ENCODE measurements around the gene NAE1.

The NAE1 gene

GRCh38 chr16:66787427-66787826 is 43.3 kb downstream of the NAE1 start:
- no peak for TF ChIP-seq CTCF (IDR thresholded peaks at IDR 0.05; ENCODE audit: low read depth, low read length, missing control alignments)
- DNase-seq (ENCODE audit: low read depth), result no peak

GRCh38 chr16:66786551-66786950 is 44.2 kb downstream of the NAE1 start:
- no peak for DNase-seq (ENCODE audit: low read depth)
- TF ChIP-seq CTCF (IDR thresholded peaks at IDR 0.05; ENCODE audit: low read depth, low read length, missing control alignments), result no peak

More at GRCh38 chr16:66787427-66787826, 43.3 kb downstream of the NAE1 start:
- H3K4me3 ChIP-seq (ENCODE audit: low read depth, low read length), result no peak overlapping the region

GRCh38 chr16:66776457-66776856 is 54.3 kb downstream of the NAE1 start:
- DNase-seq (ENCODE audit: low read depth), result no peak
- no peak for TF ChIP-seq CTCF (IDR thresholded peaks at IDR 0.05; ENCODE audit: low read depth, low read length, missing control alignments)
- no peak overlapping the region for H3K4me3 ChIP-seq (ENCODE audit: low read depth, low read length)

More at GRCh38 chr16:66786551-66786950, 44.2 kb downstream of the NAE1 start:
- H3K4me3 ChIP-seq (ENCODE audit: low read depth, low read length), result no peak overlapping the region

GRCh38 chr16:66774981-66775380 is 55.8 kb downstream of the NAE1 start:
- no peak for TF ChIP-seq CTCF (IDR thresholded peaks at IDR 0.05; ENCODE audit: low read depth, low read length, missing control alignments)
- no peak for DNase-seq (ENCODE audit: low read depth)
- no peak overlapping the region for H3K4me3 ChIP-seq (ENCODE audit: low read depth, low read length)

- DNase-seq (ENCODE audit: low read depth), result no peak
- no peak for TF ChIP-seq CTCF (IDR thresholded peaks at IDR 0.05; ENCODE audit: low read depth, low read length, missing control alignments)
- H3K4me3 ChIP-seq (ENCODE audit: low read depth, low read length), result no peak overlapping the region
Measured at GRCh38 chr16:66758086-66758485, 72.7 kb downstream of the NAE1 start.

- no peak for TF ChIP-seq CTCF (IDR thresholded peaks at IDR 0.05; ENCODE audit: low read depth, low read length, missing control alignments)
- no peak for DNase-seq (ENCODE audit: low read depth)
- no peak overlapping the region for H3K4me3 ChIP-seq (ENCODE audit: low read depth, low read length)
Measured at GRCh38 chr16:66754819-66755218, 76.0 kb downstream of the NAE1 start.

GRCh38 chr16:66754211-66754610 is 76.6 kb downstream of the NAE1 start:
- no peak for TF ChIP-seq CTCF (IDR thresholded peaks at IDR 0.05; ENCODE audit: low read depth, low read length, missing control alignments)
- DNase-seq (ENCODE audit: low read depth), result no peak
- H3K4me3 ChIP-seq (ENCODE audit: low read depth, low read length), result no peak overlapping the region
